ENCODE measurements around the gene KIF22.
"Not testable (repeated sequence)": the region's sequence is repeated elsewhere in the genome, so short reads cannot be mapped to it uniquely, and the experiment has no call there.

The KIF22 gene

GRCh38 chr16:29767062-29767461, 23.5 kb upstream of the KIF22 start:
- DNase-seq: no peak

- no peak for DNase-seq
These were observed 21.0 kb upstream of the KIF22 start for GRCh38 chr16:29769507-29769906.

GRCh38 chr16:29770250-29770929, 20.2 kb upstream of the KIF22 start:
- no peak for DNase-seq

GRCh38 chr16:29772330-29772729, 18.2 kb upstream of the KIF22 start:
- not testable (repeated sequence) for DNase-seq

- DNase-seq: no peak
These were observed 15.8 kb upstream of the KIF22 start for GRCh38 chr16:29774730-29775129.

GRCh38 chr16:29775742-29776408, 14.7 kb upstream of the KIF22 start:
- DNase-seq: no peak

- DNase-seq: no peak
These were observed 12.8 kb upstream of the KIF22 start, which contains the start of gene ZG16 for GRCh38 chr16:29777576-29778350. Gene ZG16 (plus strand): TSS chr16:29778256. CDS start chr16:29779267, 1,011 bp downstream.

GRCh38 chr16:29779474-29779873, 11.1 kb upstream of the KIF22 start:
- no peak for DNase-seq

- DNase-seq: not testable (repeated sequence)
These were observed 7.2 kb upstream of the KIF22 start for GRCh38 chr16:29783094-29783953.

- no peak for DNase-seq
These were observed 6.4 kb upstream of the KIF22 start for GRCh38 chr16:29784157-29784556.

GRCh38 chr16:29784901-29785500, 5.5 kb upstream of the KIF22 start:
- DNase-seq: peak; percentile 72

GRCh38 chr16:29787155-29787554, 3.4 kb upstream of the KIF22 start:
- not testable (repeated sequence) for DNase-seq

- DNase-seq: no peak
These were observed 772 bp upstream of the KIF22 start for GRCh38 chr16:29789775-29790182.

GRCh38 chr16:29790949-29791844, 646 bp downstream of the KIF22 start:
- no peak for DNase-seq

- DNase-seq: no peak
These were observed 1.6 kb downstream of the KIF22 start for GRCh38 chr16:29791845-29792807.

- not testable (repeated sequence) for DNase-seq
These were observed 2.6 kb downstream of the KIF22 start for GRCh38 chr16:29793153-29793552.

GRCh38 chr16:29794231-29794710, 3.7 kb downstream of the KIF22 start:
- no peak for DNase-seq

GRCh38 chr16:29802416-29802935, 11.9 kb downstream of the KIF22 start:
- no peak for DNase-seq

GRCh38 chr16:29804020-29804419, 13.5 kb downstream of the KIF22 start:
- DNase-seq: no peak

Data from activated effector memory CD4-positive, alpha-beta T cell treated with Interleukin-2 at 50 U/mL for 16 hours (primary cell).